Ovary (tissue), 3 donors: Measurements from ENCODE around the gene BCL7A.

Source experiments
- EP300 ChIP-seq: sonication (generic); formaldehyde crosslinking; IDR thresholded peaks from one replicate; pipeline ENCODE4 v1.6.1; 2017; ENCODE audit warnings: antibody characterized with exemption
- POLR2A ChIP-seq: fragments of 450-650 bp; IDR thresholded peaks from one replicate; pipeline ENCODE4 v1.6.1; 2017; ENCODE audit warnings: antibody characterized with exemption, mild to moderate bottlenecking, moderate library complexity
- TF ChIP-seq, protein P1 (sequence below), 3 donors: fragments of 450-650 bp in 2 of 3; fragments of 200-600 bp in 1 of 3; IDR thresholded peaks; one replicate each; pipeline versions ENCODE4 v1.5.1 to v1.8.0; 2016 to 2022; ENCODE audit warnings: antibody characterized with exemption in 3 of 3, mild to moderate bottlenecking in 1 of 3
- donor health status: DM: no; HTN: no; CAD: no.

- TF ChIP-seq, protein P1, sequence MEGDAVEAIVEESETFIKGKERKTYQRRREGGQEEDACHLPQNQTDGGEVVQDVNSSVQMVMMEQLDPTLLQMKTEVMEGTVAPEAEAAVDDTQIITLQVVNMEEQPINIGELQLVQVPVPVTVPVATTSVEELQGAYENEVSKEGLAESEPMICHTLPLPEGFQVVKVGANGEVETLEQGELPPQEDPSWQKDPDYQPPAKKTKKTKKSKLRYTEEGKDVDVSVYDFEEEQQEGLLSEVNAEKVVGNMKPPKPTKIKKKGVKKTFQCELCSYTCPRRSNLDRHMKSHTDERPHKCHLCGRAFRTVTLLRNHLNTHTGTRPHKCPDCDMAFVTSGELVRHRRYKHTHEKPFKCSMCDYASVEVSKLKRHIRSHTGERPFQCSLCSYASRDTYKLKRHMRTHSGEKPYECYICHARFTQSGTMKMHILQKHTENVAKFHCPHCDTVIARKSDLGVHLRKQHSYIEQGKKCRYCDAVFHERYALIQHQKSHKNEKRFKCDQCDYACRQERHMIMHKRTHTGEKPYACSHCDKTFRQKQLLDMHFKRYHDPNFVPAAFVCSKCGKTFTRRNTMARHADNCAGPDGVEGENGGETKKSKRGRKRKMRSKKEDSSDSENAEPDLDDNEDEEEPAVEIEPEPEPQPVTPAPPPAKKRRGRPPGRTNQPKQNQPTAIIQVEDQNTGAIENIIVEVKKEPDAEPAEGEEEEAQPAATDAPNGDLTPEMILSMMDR (IDR thresholded peaks at IDR 0.05): no peak
- TF ChIP-seq EP300 (no peak), POLR2A (no peak)
Observed at GRCh38 chr12:122020795-122021192, 890 bp upstream of the BCL7A start.
